GM18858 (cell line): Measurements from ENCODE around the gene DCDC1.
"Not testable (repeated sequence)": the region's sequence is repeated elsewhere in the genome, so short reads cannot be mapped to it uniquely, and the experiment has no call there.

Source experiments
- ATAC-seq: cut with Tn5 transposase; IDR thresholded peaks from one replicate; pipeline ENCODE4 v1.9.1; 2021; ENCODE audit not compliant: unreplicated experiment

The DCDC1 gene

GRCh38 chr11:31337806-31338205 is 31.7 kb downstream of the DCDC1 start:
- ATAC-seq = no peak

GRCh38 chr11:31328697-31329096 is 40.8 kb downstream of the DCDC1 start:
- no peak for ATAC-seq

GRCh38 chr11:31327417-31327816 is 42.1 kb downstream of the DCDC1 start:
- ATAC-seq = no peak

GRCh38 chr11:31326470-31327148 is 42.9 kb downstream of the DCDC1 start:
- ATAC-seq = no peak

- no peak for ATAC-seq
Observed at GRCh38 chr11:31325160-31325559, 44.4 kb downstream of the DCDC1 start.

GRCh38 chr11:31323145-31323544 is 46.4 kb downstream of the DCDC1 start:
- ATAC-seq = no peak

- ATAC-seq = not testable (repeated sequence)
Observed at GRCh38 chr11:31321494-31321893, 48.0 kb downstream of the DCDC1 start.

GRCh38 chr11:31303644-31304180 is 65.8 kb downstream of the DCDC1 start:
- ATAC-seq = no peak

GRCh38 chr11:31301549-31302510 is 67.7 kb downstream of the DCDC1 start:
- peak; percentile 53 for ATAC-seq

GRCh38 chr11:31295308-31295707 is 74.2 kb downstream of the DCDC1 start:
- no peak for ATAC-seq

GRCh38 chr11:31273527-31273926 is 96.0 kb downstream of the DCDC1 start:
- not testable (repeated sequence) for ATAC-seq

GRCh38 chr11:31267720-31268119 is 101.8 kb downstream of the DCDC1 start:
- ATAC-seq = no peak

- no peak for ATAC-seq
Observed at GRCh38 chr11:31264834-31265233, 104.7 kb downstream of the DCDC1 start.

GRCh38 chr11:31262761-31263160 is 106.8 kb downstream of the DCDC1 start:
- ATAC-seq = no peak

- no peak for ATAC-seq
Observed at GRCh38 chr11:31259797-31260196, 109.7 kb downstream of the DCDC1 start.

- no peak for ATAC-seq
Observed at GRCh38 chr11:31254415-31254814, 115.1 kb downstream of the DCDC1 start.

- no peak for ATAC-seq
Observed at GRCh38 chr11:31248768-31249167, 120.8 kb downstream of the DCDC1 start.

- no peak for ATAC-seq
Observed at GRCh38 chr11:31247321-31247720, 122.2 kb downstream of the DCDC1 start.

GRCh38 chr11:31246451-31247165 is 122.9 kb downstream of the DCDC1 start:
- ATAC-seq = no peak

GRCh38 chr11:31243706-31244105 is 125.8 kb downstream of the DCDC1 start:
- ATAC-seq = no peak

GRCh38 chr11:31240340-31240904 is 129.1 kb downstream of the DCDC1 start:
- ATAC-seq = no peak
